HG02610 (cell line): Measurements from ENCODE around the gene TINCR.
"Not testable (repeated sequence)": the region's sequence is repeated elsewhere in the genome, so short reads cannot be mapped to it uniquely, and the experiment has no call there.

Experiments
- ATAC-seq: cut with Tn5 transposase; IDR thresholded peaks from one replicate; pipeline ENCODE4 v1.9.1; 2021; ENCODE audit warnings: mild to moderate bottlenecking, moderate library complexity; ENCODE audit not compliant: unreplicated experiment

TINCR gene

DNA sequence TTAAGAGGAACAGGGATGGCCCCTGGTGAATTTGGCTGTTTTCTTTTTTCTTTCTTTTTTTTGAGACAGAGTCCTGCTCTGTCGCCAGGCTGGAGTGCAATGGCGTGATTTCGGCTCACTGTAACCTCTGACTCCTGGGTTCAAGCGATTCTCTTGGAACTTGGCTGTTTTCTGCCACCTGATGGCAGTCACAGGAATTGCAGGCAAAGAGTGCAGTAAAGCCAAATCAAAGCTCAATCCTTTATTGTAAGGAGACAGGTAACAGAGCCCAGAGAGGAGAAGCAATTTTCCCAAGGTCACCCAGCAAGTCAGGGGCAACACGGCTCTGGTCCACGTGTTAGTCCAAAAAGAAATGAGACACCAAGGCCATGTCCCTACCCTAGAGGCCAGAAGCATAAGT, 6.2 kb downstream of the TINCR start:
- ATAC-seq, result no peak

DNA sequence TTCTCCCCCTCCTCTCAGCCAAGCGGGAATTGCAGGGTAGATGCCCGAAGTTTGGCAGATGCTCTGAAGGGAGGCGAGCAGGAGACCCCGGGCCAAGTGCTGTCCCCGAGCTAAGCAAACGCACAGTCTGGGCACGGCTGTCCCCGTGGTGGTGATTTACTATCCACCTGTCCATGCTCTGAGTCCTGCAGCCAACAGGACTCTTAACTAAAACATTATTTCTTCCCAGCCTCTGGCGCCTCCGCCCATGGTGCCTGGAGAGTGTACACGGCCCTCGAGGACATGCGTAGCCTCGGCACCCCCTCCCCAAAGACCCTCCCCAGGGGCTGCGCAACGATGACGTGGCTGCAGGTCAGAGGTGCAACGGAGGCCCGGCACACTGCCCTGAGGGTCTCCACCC, 7.6 kb downstream of the TINCR start:
- no peak for ATAC-seq

DNA sequence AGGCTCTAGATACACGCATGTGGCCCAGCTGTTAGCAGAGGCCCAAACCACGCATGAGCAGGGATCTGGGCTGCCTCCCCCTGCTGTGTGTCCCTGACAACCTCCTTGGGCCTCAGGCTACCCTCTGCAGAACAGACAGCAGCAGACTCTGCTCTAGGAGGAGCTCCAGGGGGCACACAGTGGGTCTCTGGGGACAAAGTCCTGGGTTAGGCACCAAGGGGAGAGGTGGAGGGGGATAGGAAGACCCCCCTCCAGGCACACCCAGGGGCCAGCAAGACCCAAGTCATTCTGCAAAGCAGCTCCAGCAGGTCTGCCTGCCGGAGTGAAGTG, 8.0 kb downstream of the TINCR start:
- no peak for ATAC-seq

DNA sequence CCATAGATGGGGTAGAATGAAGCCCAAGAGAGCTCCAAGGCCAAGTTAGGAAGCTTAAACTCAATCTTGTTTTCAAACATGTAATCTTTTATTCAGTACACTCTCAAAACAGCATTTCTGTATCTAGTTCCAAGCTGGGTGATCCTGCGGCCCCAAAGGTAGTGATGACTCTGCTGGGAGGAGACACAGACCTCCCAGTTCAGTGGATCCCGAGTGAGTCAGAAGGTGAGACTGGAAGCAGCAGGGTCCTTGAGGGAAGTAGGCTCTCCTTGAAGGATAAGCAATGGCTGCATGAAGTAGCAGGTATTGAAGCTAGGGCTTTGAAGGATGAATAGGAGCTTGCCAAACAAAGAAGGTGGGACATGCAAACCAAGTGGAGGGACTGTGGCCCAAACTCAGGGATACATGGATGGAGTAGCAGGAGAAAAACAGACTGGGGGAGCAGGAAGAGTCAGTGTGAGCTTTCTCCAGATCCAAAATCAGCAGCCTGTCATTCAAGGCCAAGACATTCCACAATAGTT, 9.6 kb downstream of the TINCR start:
- no peak for ATAC-seq

DNA sequence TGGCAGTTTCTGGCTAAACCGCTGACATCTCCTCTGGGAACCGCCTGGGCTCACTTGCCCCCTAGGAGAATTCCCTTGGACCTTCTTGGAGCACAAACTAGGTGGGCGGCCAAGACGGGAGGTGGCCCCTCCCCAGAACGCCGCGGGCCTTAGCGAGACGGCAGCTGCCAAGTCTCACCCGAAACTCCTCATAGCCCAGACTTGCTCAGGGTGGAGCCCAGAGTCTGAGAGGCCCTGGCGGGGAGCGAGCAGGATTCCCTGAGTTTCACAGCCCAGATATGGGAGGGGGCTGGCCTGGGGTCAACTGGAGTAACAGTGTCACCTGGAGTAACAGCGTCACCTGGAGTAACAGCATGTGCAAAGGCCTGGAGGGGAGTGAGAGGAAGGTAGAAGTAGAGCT, 10.1 kb downstream of the TINCR start:
- no peak for ATAC-seq

DNA sequence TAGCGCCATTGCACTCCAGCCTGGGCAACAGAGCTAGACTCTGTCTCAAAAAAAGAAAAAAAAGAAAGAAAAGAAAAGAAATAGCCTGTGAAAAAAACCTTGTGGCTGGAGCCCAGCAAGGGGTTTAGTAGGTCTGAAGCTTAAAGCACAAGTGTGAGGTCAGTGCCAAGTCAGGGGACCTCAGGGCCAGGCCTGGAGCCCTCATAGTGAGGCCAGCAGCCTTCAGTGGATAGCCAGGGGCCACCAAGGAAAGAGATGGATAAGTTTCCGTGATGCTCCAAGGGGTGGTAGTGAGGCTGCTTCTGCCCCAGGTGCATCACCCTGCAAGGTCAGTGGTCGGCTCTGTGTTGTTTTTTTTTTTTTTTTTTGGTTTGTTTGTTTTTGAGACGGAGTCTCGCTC, 12.9 kb downstream of the TINCR start:
- ATAC-seq, result no peak

DNA sequence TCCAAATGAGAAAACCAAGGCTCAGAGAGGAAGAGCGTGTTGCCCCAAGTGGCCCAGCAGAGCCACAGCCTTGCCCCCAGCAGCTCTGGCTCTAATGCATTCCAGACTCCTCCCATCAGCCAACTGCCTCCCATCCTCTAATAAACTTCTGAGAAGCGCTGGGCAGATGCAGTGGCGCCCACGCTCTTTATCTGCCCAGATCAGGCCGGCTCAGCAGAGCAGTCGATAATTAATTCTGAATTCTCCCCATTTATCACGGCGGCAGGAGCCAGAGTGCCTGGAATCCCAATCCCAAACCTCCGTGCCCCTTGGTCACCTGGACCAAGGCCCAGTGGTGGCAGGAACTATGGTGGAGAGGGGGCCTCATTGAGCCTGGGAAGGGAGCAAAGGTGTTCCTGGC, 13.9 kb downstream of the TINCR start:
- no peak for ATAC-seq

DNA sequence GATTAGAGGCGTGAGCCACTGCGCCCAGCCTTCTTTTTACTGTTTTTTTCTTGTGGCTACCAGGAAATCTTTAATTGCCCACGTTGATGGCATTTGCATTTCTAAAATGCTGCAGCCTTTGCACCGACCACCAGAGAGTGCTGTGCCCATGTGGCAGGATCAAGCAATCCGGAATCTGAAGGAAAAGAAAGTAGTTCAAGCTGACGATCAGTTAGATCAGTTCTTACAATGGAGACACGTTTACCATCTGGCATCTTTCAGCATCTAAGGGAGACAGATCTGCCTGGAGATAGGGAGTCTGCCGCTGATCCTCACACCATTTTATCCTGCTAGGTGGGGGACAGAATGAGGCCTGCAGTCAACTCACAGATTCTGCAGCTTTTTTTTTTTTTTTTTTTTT, 19.9 kb downstream of the TINCR start:
- no peak for ATAC-seq

DNA sequence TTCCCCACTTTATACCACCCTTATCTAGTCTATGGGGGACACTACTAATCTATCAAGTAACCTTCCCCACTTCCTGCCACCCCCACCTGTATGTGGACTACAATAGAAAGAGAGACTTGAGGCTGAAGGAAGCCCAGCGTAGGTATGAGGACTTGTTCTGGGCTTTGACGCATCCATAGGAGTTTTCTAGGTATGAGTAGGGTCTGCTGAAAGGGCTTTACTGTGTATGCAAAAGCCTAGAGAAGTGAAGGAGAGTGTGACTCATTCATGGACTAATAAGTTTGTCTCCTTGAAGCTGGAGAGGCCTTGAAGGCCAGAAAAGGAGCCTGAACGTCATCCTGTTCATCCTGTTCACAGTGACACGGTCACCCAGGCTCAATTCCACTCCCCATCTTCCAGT, 21.8 kb downstream of the TINCR start:
- no peak for ATAC-seq

DNA sequence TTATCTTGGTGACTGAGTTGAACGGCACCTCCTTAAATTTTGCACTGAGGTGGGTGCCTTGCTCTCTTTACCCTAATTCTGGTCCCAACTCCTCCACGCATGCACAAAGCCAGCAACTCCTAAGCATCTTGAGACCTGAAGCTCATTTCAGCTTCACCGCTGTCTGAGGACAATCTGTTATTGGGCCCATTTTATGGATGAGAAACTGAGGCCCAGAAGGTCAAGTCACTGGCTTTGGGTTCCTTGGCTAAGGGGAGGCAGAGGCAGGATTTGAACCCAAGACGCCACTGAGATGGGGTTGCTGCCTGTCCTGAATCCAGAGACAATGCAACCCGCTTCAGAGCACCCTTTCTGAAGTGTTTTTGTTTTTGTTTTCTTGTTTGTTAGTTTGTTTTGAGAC, 22.7 kb downstream of the TINCR start:
- ATAC-seq, result no peak

DNA sequence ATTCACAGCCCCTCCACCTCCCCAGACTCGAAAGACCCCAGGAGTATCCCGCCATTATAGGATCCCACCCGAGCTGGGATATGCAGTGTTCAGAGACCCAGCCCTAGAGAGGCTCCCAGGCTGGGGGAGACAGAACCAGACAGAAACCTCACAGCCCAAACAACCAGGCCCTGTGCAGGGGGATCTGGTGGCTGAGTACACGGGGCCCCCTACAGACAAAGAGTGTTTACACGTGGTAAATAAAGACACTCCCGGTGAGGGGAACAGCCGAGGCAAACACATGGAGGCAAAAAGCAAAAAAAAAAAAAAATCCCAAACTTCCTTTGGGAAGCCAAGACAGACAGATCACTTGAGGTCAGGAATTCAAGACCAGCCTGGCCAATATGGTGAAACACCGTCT, 25.1 kb downstream of the TINCR start:
- ATAC-seq, result no peak

DNA sequence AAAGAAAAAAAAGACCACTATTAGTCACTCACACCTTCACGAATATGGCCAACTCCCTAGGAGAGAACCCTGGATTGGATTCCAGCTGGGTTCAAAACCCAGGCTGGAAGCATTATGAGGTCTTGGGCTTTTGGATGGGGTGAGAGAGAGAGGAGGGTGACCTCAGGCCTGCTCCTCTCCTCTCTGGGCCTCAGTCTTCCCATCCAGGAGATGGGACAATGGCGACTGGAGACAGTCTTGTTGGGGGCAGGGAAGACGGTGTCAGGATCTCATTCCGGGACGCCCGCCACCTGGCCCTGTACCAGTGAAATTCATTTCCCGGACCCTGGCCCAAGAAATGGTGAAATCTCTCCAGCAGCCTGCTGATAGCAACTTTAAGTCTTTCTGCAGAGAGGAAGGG, 26.3 kb downstream of the TINCR start:
- no peak for ATAC-seq

DNA sequence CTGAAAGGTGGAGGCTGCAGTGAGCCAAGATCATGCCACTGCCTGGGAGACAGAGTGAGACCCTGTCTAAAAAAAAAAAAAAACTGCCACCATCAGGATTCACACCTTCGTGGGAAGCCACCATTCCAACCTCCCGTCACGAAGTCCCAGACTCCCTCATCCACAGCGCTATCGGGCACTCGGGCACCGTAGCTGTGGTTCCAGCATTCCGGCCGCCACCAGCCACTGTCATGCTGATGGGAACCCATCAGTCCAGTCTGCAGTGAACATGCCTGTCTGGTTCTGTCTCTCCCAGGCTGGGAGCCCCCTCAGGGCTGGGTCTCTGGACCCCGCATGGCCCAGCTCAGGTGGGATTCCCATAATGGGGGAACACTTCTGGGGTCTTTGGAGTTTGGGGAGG, 27.5 kb downstream of the TINCR start:
- no peak for ATAC-seq

DNA sequence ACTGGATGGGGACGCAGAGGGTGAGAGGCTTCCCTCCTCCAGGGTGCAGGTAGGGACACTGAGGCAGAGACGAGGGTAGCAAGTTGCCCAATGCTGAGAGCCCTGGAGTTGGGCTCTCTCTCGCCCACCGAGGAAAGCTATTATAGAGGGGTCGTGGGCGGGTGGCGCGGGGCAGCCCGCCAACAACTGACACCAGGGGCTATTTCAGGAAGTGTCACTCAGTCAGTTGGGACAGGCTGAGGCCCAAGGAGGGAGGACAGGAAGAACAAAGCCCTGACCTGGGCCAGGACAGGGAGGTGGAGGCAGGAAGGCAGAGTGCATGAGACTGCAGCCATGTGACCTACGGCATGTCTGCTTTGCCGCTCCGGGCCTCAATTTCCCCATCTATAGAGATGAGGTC, 29.9 kb downstream of the TINCR start:
- ATAC-seq, result no peak

DNA sequence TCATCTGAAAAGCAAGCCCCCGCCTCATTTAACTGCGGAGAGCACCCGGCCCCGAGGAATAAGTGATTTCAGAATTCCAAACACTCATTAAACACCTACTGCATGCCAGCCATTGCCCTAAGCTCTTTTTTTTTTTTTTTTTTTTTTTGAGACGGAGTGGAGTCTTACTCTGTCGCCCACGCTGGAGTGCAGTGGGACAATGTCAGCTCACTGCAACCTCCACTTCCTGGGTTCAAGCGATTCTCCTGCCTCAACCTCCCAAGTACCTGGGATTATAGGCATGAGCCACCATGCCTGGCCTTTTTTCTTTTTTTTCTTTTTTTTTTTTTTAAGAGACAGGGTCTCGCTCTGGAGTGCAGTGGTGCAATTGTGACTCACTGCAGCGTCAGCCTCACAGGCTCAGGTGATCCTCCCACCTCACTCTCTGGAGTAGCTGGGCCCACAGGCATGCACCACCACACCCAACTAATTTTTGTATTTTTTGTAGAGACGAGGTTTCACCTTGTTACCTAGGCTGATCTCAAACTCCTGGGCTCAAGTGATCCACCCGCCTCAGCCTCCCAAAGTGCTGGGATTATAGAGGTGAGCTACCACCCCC, 30.7 kb downstream of the TINCR start:
- ATAC-seq, result not testable (repeated sequence)

DNA sequence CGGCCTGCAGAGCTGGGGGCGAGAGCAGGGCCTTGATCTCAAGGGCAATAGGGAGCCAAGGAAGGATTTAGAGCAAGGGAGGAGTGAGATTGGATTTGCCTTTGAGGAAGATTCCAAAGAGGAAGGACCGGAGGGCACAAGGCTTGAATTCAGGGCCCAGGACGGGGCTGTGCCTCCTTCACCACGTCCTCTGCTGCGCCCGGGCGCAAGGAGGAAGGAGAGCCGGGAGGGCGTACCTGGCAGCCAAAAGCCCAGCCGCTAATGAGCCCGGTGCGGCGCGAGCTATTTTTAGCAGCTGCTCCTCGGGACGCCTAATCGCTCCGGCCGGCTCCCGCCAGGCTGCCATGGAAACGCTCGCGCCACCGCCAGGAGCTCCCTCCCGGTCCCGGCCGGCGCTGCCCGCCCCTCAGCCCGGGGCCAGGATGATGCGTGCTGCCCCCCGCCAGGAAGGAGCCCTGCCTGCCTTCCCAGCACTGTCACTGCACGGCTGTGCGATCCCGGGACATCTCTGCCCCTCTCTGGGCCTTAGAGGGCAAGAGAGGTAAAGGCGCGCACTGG, 31.3 kb downstream of the TINCR start:
- no peak for ATAC-seq

DNA sequence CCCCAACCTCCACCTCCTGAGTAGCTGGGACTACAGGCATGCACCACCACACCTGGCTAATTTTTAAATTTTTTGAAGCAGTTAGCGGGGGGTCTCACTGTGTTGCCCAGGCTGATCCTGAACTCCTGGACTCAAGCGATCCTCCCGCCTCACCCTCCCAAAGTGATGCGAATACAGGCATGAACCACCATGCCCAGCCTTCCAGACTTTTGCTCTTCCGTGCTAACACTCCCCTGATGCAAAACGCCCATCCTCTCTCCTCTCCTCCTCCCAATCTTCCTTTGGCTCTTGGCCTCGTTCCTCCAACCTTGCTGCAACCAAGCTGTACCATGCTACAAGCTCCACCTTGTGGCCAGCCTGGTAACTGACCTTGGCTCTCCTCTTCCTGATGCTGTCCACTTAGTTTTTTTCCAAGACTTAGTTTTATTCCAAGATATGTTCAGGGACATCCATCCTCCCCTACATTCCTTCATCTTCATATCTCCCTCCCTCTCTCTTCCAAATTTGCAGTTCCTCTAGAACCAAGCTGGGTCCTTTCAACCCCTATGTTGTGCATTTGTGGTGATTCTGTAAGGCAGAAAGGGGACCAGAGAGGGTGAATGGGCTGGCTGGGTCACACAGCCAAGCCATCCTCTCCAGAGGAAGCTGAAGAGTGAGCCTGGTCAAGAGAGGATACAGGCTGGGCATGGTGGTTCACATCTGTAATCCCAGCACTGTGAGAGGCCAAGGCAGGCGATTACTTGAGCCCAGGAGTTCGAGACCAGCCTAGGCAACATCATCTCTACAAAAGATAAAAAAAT, 32.8 kb downstream of the TINCR start:
- ATAC-seq, result no peak

DNA sequence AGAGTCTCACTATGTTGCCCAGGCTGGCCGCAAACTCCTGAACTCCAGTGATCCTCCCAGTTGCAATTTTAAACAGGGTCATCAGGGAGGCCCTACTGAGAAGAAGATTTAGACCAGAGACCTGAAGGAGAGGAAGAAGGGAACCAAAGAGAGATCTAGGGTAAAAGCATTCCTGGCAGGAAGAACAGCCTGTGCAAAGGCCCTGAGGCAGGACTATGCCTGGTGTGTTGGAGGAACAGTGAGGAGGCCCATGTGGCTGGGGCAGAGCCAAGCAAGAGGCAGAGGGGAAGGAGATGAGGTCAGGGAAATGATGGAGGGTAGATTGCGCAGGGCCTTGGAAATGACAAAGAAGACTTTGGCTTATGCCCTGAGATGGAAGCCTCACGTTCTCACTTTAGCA, 34.5 kb downstream of the TINCR start:
- no peak for ATAC-seq

DNA sequence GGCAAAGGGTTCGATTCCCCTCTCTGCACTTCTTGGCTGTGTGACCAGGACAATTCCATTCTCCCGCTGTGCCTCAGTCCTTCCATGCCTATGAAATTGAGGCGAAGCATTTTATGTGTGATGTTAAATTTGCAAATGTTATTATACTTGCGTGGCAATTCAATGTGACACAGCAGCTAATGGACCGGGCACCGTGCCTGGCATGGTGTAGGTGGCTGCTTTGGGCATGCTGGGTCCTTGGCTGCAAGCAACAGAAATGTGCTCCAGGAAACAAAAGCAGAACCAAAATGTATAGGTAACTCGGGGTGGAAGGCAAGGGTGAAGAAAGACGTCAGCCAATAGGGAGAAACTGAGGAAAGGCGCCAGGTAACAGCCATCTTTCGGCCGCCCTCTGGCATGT, 37.1 kb downstream of the TINCR start:
- ATAC-seq, result no peak

DNA sequence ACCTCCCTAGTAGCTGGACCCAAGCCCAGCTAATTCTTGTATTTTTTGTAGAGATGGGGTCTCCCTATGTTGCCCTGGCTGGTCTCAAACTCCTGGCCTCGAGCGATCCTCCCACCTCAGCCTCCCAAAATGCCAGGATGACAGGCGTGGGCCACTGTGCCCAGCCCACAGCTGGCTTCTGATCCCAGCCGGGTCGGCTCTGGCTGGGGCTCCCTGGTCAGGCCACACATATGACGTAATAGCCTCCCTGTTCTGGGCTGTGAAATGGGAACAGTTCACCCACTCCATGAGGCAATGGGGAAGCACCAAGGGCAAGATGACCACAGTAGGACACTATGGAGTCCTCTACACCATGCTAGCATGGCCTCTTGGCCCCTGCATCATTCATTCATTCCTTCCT, 41.1 kb downstream of the TINCR start:
- no peak for ATAC-seq

DNA sequence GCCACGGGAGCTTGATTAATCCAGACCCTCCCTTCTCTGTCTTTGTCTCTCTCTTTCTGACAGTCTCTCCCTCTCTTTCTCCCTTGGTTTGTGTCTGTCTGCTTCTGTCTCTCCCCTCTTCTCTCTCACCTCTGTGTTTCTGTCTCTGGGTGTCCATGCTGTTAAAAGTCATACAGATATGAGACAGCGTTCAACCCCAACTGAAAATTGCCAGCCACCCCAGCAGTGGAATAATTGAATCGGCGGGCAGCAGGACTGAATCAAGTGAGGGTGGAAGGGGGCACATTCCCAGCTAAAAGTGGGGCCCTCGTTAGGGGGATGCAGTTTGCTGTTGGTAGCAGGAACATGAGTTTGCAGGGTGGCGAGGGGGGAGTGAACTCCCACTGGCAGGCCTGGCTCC, 43.7 kb downstream of the TINCR start:
- no peak for ATAC-seq

DNA sequence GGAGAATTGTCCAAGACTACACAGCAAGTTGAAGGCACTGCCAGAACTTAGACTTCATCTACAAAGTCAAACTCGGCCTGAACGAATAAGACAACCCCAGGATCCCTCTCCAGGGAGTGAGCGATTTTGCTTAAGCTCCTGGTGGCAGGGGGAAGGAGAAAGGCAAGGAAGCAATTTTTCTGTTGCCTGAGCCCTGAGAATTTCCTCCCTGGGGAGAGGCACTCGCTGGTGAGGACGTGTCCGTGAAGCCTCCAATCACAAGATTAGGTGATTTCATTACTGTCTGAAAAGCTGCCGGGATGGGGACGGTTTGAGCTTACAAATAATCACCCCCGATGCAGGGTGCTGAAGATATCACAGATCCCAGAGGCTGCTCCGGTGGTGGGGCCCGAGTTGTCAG, 45.6 kb downstream of the TINCR start:
- no peak for ATAC-seq

DNA sequence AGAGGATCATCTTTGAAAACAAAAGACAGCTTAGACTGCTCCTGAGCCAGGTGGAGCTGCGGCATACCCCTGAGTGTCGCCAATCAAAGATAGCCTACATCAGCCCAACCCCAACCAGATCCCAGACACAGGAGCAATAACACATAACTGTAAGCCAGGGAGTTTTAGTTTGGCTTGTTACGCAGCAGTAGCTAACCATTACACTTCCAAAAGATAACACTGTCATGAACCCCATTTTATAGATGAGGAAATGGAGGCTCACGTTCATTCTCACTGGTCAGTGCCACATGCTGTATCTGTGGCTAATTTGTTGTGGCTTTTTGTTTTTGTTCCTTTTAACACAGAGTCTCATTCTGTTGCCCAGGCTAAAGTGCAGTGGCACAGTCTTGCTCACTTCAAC, 47.3 kb downstream of the TINCR start:
- ATAC-seq, result no peak
